Measurements from ENCODE around the gene SPOCK3. TPM values are rescaled to one million over a fixed set of nuclear protein-coding genes. Genes with fewer than 3 reads are reported as not detected.

SPOCK3 gene
- polyA plus RNA-seq, 3 donors: 0.31 to 1.9 (median 1.2) TPM

GRCh38 chr4:167020410-167020809 lies 213.9 kb downstream of the SPOCK3 start:
- Histone ChIP-seq H4K20me1 (ENCODE audit: insufficient read depth, low read length) (no peaks in the 10 kb centered on the region), H3K4me3 (replicated peaks in 1 of 3; ENCODE audit: low read depth in 2 of 3, low read length in 3 of 3) (no peak overlapping the region), H2AFZ (ENCODE audit: insufficient read depth, low read depth, low read length, poor library complexity, severe bottlenecking) (no peak overlapping the region), H3K79me2 (ENCODE audit: insufficient read depth, low read length) (no peaks in the 10 kb centered on the region), H3K27me3 (ENCODE audit: control insufficient read depth in 2 of 2, insufficient read depth in 2 of 2, low read length in 2 of 2) (no peaks in the 10 kb centered on the region), H3K9me3 (replicated peaks in 1 of 2; ENCODE audit: control insufficient read depth in 1 of 2, insufficient read depth in 1 of 2, low read length in 2 of 2) (no peaks in the 10 kb centered on the region), H3K4me2 (replicated peaks; ENCODE audit: extremely low read depth, low read length, poor library complexity, severe bottlenecking) (no peak overlapping the region), H3K4me1 (ENCODE audit: control insufficient read depth in 1 of 2, insufficient read depth in 2 of 2, low read length in 2 of 2) (no peaks in the 10 kb centered on the region), H3K27ac (ENCODE audit: low read depth in 1 of 2, low read length in 2 of 2) (no peak overlapping the region), H3K9ac (ENCODE audit: insufficient read depth, low read length, poor library complexity, severe bottlenecking) (no peak overlapping the region), H3K36me3 (replicated peaks in 1 of 2; ENCODE audit: control insufficient read depth in 1 of 2, insufficient read depth in 2 of 2, low read length in 2 of 2) (no peaks in the 10 kb centered on the region)
- Mint-ChIP-seq H3K27ac (no peak overlapping the region), H3K4me3 (no peak overlapping the region), H3K9me3 (no peaks in the 10 kb centered on the region), H3K36me3 (no peaks in the 10 kb centered on the region), H3K27me3 (ENCODE audit: low read depth in 3 of 3) (peaks cover 0 to 3% (median 3%) of the 10 kb centered on the region in 3 donors), H3K4me1 (no peaks in the 10 kb centered on the region)
- intact Hi-C loops (cut with micrococcal nuclease): loop anchor here (5.0 to 10.0 kb wide), 5 partner anchors 267 to 1132 kb away; no protein-coding TSS in a partner anchor
- no peak for TF ChIP-seq CTCF (IDR thresholded peaks at IDR 0.05)
- DNase-seq: no peak
- WGBS (ENCODE audit: insufficient coverage): no CpG with 5 or more reads among the region's 1 CpG

- Histone ChIP-seq H3K4me2 (replicated peaks; ENCODE audit: extremely low read depth, low read length, poor library complexity, severe bottlenecking) (no peak overlapping the region), H3K27me3 (ENCODE audit: control insufficient read depth in 2 of 2, insufficient read depth in 2 of 2, low read length in 2 of 2) (no peaks in the 10 kb centered on the region), H3K9me3 (replicated peaks in 1 of 2; ENCODE audit: control insufficient read depth in 1 of 2, insufficient read depth in 1 of 2, low read length in 2 of 2) (no peaks in the 10 kb centered on the region), H3K36me3 (replicated peaks in 1 of 2; ENCODE audit: control insufficient read depth in 1 of 2, insufficient read depth in 2 of 2, low read length in 2 of 2) (no peaks in the 10 kb centered on the region), H3K9ac (ENCODE audit: insufficient read depth, low read length, poor library complexity, severe bottlenecking) (no peak overlapping the region), H3K4me1 (ENCODE audit: control insufficient read depth in 1 of 2, insufficient read depth in 2 of 2, low read length in 2 of 2) (no peaks in the 10 kb centered on the region), H3K79me2 (ENCODE audit: insufficient read depth, low read length) (no peaks in the 10 kb centered on the region), H4K20me1 (ENCODE audit: insufficient read depth, low read length) (no peaks in the 10 kb centered on the region), H2AFZ (ENCODE audit: insufficient read depth, low read depth, low read length, poor library complexity, severe bottlenecking) (no peak overlapping the region), H3K4me3 (replicated peaks in 1 of 3; ENCODE audit: low read depth in 2 of 3, low read length in 3 of 3) (no peak overlapping the region), H3K27ac (ENCODE audit: low read depth in 1 of 2, low read length in 2 of 2) (no peak overlapping the region)
- Mint-ChIP-seq H3K4me1 (no peaks in the 10 kb centered on the region), H3K9me3 (peaks cover 0 to 2% (median 0%) of the 10 kb centered on the region in 7 donors), H3K27ac (no peak overlapping the region), H3K27me3 (ENCODE audit: low read depth in 3 of 3) (peaks cover 0 to 1% (median 0%) of the 10 kb centered on the region in 3 donors), H3K36me3 (no peaks in the 10 kb centered on the region), H3K4me3 (no peak overlapping the region)
- no peak for DNase-seq
- no peak for TF ChIP-seq CTCF (IDR thresholded peaks at IDR 0.05)
- intact Hi-C loops (cut with micrococcal nuclease): no loop called here
Measured at GRCh38 chr4:167014944-167015343, 219.3 kb downstream of the SPOCK3 start.

All from CD14-positive monocyte (primary cell).